Mammary epithelial cell (primary cell): Measurements from ENCODE around the gene ZNF804B.

Source experiments
- EZH2 ChIP-seq: IDR thresholded peaks from 2 replicates; pipeline ENCODE4 v1.6.1; 2012; ENCODE audit warnings: low read length, inconsistent platforms, borderline replicate concordance
- TF ChIP-seq, protein P1 (sequence below), 2 donors: IDR thresholded peaks in 1 of 2; conservative IDR thresholded peaks in 1 of 2; 2 replicates each; pipeline ENCODE4 v1.5.1; 2011 to 2012; ENCODE audit warnings: inconsistent platforms in 2 of 2, low read length in 2 of 2, mild to moderate bottlenecking in 2 of 2, control low read depth in 1 of 2, low read depth in 1 of 2; ENCODE audit not compliant: insufficient read depth in 1 of 2; ENCODE audit errors: extremely low read depth in 1 of 2

DNA sequence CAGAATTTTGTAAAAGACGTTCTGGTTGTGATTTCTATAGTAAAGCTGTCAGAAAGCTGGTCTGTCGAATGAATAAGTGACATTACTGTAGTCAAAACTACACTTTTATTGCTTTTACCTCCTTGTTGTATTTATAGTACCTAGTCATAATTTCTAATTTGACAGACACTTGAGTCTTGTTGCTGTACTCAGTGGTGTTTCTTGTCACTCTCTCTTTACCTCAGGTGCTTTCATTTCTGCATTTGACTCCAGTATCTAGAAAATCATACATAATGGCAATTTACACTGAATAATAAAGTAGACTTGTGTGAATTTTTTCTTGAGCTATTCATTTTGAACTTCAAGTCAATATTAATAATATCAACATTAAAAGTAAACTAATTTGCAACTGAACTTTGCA is 293.6 kb downstream of the ZNF804B start:
- TF ChIP-seq, protein P1, sequence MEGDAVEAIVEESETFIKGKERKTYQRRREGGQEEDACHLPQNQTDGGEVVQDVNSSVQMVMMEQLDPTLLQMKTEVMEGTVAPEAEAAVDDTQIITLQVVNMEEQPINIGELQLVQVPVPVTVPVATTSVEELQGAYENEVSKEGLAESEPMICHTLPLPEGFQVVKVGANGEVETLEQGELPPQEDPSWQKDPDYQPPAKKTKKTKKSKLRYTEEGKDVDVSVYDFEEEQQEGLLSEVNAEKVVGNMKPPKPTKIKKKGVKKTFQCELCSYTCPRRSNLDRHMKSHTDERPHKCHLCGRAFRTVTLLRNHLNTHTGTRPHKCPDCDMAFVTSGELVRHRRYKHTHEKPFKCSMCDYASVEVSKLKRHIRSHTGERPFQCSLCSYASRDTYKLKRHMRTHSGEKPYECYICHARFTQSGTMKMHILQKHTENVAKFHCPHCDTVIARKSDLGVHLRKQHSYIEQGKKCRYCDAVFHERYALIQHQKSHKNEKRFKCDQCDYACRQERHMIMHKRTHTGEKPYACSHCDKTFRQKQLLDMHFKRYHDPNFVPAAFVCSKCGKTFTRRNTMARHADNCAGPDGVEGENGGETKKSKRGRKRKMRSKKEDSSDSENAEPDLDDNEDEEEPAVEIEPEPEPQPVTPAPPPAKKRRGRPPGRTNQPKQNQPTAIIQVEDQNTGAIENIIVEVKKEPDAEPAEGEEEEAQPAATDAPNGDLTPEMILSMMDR (conservative IDR thresholded peaks at IDR 0.05 in 1 of 2, IDR thresholded peaks at IDR 0.05 in 1 of 2; ENCODE audit: extremely low read depth in 1 of 2, insufficient read depth in 1 of 2, low read depth in 1 of 2, low read length in 2 of 2): no peak
- no peak for TF ChIP-seq EZH2
